OCI-LY3 (cell line): ENCODE measurements around the gene PTPN3.
A peak's percentile ranks its signal among the peaks of the same experiment; 100 is the strongest.

Experiments used
- H2AFZ ChIP-seq: fragments of 200-600, 300-600 bp; shearing (Covaris generic); 2 replicates; pipeline ENCODE4 v1.6.0; 2014; ENCODE audit warnings: antibody characterized with exemption, low read depth, low read length
- H3K27ac ChIP-seq: fragments of 200-600, 300-600 bp; sonication (generic); 2 replicates; pipeline ENCODE4 v1.5.1; 2014; ENCODE audit warnings: mild to moderate bottlenecking, low read length, moderate library complexity, mixed read lengths
- H3K27me3 ChIP-seq: fragments of 200-600, 300-600 bp; sonication (generic); 2 replicates; pipeline ENCODE4 v1.6.1; 2014; ENCODE audit warnings: low read depth, low read length, mixed read lengths
- H3K36me3 ChIP-seq: fragments of 200-600, 300-600 bp; sonication (generic); replicated peaks from 2 replicates; pipeline ENCODE3; 2014; ENCODE audit warnings: low read depth, low read length, mixed read lengths
- H3K4me1 ChIP-seq: fragments of 300-600, 200-600 bp; sonication (generic); 2 replicates; pipeline ENCODE4 v1.6.1; 2014; ENCODE audit warnings: low read length, mixed read lengths
- H3K4me2 ChIP-seq: fragments of 200-600, 300-600 bp; sonication (generic); 2 replicates; pipeline ENCODE4 v1.6.1; 2014; ENCODE audit warnings: low read length, mixed read lengths
- H3K4me3 ChIP-seq: fragments of 300-600, 200-600 bp; sonication (generic); 2 replicates; pipeline ENCODE4 v1.5.1; 2014; ENCODE audit warnings: antibody characterized with exemption, mild to moderate bottlenecking, low read length, moderate library complexity
- H3K79me2 ChIP-seq: fragments of 300-600, 200-600 bp; shearing (Covaris generic); 2 replicates; pipeline ENCODE4 v1.6.1; 2014; ENCODE audit warnings: mild to moderate bottlenecking, low read length, mixed read lengths
- H3K9ac ChIP-seq: fragments of 300-600, 200-600 bp; shearing (Covaris generic); 2 replicates; pipeline ENCODE4 v1.6.0; 2014; ENCODE audit warnings: mild to moderate bottlenecking, low read length, moderate library complexity
- H3K9me3 ChIP-seq: fragments of 200-600, 300-600 bp; shearing (Covaris generic); 2 replicates; pipeline ENCODE4 v1.6.1; 2014; ENCODE audit warnings: low read length, mixed read lengths; ENCODE audit not compliant: insufficient read depth
- H4K20me1 ChIP-seq: fragments of 200-600, 300-600 bp; sonication (generic); 2 replicates; pipeline ENCODE4 v1.6.1; 2016; ENCODE audit warnings: low read length, mixed read lengths; ENCODE audit not compliant: insufficient read depth
- EZH2phosphoT487 ChIP-seq: fragments of 200-600 bp; shearing (Covaris generic); IDR thresholded peaks from 2 replicates; pipeline ENCODE4 v1.6.1; 2018; ENCODE audit warnings: antibody characterized with exemption, mixed run types, low read depth
- TF ChIP-seq, protein P1 (sequence below): fragments of 200-600, 300-600 bp; sonication (generic); IDR thresholded peaks from 2 replicates; pipeline ENCODE4 v1.5.1; 2014; ENCODE audit warnings: antibody characterized with exemption, low read length, low read depth

PTPN3 gene

GRCh38 chr9:109471475-109472393 lies 26.4 kb downstream of the PTPN3 start:
- H3K36me3 ChIP-seq, result no peaks in the 10 kb centered on the region
- H3K9ac ChIP-seq, result no peak overlapping the region
- peaks cover 14% of the 10 kb centered on the region for H3K27me3 ChIP-seq
- H4K20me1 ChIP-seq, result no peaks in the 10 kb centered on the region
- TF ChIP-seq, protein P1, sequence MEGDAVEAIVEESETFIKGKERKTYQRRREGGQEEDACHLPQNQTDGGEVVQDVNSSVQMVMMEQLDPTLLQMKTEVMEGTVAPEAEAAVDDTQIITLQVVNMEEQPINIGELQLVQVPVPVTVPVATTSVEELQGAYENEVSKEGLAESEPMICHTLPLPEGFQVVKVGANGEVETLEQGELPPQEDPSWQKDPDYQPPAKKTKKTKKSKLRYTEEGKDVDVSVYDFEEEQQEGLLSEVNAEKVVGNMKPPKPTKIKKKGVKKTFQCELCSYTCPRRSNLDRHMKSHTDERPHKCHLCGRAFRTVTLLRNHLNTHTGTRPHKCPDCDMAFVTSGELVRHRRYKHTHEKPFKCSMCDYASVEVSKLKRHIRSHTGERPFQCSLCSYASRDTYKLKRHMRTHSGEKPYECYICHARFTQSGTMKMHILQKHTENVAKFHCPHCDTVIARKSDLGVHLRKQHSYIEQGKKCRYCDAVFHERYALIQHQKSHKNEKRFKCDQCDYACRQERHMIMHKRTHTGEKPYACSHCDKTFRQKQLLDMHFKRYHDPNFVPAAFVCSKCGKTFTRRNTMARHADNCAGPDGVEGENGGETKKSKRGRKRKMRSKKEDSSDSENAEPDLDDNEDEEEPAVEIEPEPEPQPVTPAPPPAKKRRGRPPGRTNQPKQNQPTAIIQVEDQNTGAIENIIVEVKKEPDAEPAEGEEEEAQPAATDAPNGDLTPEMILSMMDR, result no peak
- no peak for TF ChIP-seq EZH2phosphoT487
- no peaks in the 10 kb centered on the region for H3K9me3 ChIP-seq
- H3K4me2 ChIP-seq, result no peak overlapping the region
- H2AFZ ChIP-seq, result no peak overlapping the region
- no peaks in the 10 kb centered on the region; the same call in 1 of the 2 replicates for H3K4me1 ChIP-seq
- no peaks in the 10 kb centered on the region for H3K79me2 ChIP-seq
- H3K4me3 ChIP-seq, result no peak overlapping the region
- H3K27ac ChIP-seq, result no peak overlapping the region

DNA sequence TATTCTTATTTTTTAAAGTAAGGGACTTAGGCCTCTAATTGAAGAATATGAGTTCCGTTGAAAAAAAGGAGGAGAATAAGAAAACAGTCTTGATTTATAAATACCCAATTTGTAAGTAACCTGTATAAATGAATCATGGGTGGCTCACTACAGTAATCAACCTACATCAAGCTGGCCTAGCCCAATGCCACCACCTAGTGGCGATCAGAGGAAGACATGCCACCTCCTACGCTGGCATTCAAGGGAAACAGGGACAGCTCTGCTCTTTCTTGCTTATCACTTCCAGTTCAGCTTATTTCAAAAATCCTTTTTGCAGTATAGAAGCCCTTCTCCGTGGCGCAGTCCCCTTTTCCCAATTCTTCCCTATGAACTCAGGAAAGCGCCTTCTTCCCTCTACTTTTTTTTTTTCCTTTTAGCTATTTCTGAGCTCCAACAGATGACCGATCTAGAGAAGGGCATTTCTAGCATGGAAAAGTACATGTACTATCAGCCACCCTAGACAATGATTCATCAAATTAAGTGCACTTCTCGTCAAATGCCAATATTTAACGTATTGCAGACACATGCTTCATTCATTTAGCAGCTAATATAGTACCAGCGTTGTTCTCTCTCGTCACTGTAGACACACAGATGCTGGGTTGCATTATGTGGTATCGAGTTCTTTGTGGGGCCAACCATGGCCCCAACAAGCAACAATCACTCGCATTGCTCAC lies 28.3 kb downstream of the PTPN3 start:
- Histone ChIP-seq H3K27me3 (peaks cover 14% of the 10 kb centered on the region), H3K4me1 (no peaks in the 10 kb centered on the region), H3K4me2 (no peak overlapping the region), H2AFZ (no peak overlapping the region), H3K9ac (no peak overlapping the region), H3K36me3 (no peaks in the 10 kb centered on the region), H4K20me1 (no peaks in the 10 kb centered on the region), H3K4me3 (no peak overlapping the region), H3K9me3 (no peaks in the 10 kb centered on the region), H3K27ac (no peak overlapping the region), H3K79me2 (no peaks in the 10 kb centered on the region)
- no peak for TF ChIP-seq EZH2phosphoT487
- TF ChIP-seq, protein P1, result peak; percentile 94

DNA sequence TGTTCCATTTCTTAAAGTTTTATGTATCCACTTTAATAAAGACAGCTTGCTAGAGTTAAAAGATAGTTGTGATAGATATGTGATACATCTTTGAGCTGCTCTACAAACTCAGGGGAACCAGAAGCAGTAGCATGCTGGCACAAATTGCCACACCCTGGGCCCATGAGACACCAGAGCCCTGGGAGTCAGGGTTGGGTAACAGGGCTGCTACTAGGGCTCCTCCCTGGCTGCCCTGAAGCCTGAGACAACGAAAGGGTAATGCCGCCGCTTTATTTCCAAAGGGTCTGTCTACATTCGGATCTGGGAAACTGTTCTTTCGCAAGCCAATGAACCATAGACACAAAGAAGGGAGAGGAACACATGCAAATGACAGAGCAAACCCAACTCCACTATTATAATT lies 29.2 kb downstream of the PTPN3 start:
- no peaks in the 10 kb centered on the region for H3K36me3 ChIP-seq
- H3K79me2 ChIP-seq, result no peaks in the 10 kb centered on the region
- H3K4me2 ChIP-seq, result no peak overlapping the region
- H3K9ac ChIP-seq, result no peak overlapping the region
- H3K4me1 ChIP-seq, result peaks cover 2% of the 10 kb centered on the region
- H3K4me3 ChIP-seq, result no peak overlapping the region
- no peak overlapping the region for H3K27ac ChIP-seq
- H3K27me3 ChIP-seq, result peaks cover 18% of the 10 kb centered on the region
- H2AFZ ChIP-seq, result no peak overlapping the region
- TF ChIP-seq, protein P1, result no peak
- TF ChIP-seq EZH2phosphoT487, result no peak
- H4K20me1 ChIP-seq, result no peaks in the 10 kb centered on the region
- H3K9me3 ChIP-seq, result no peaks in the 10 kb centered on the region

DNA sequence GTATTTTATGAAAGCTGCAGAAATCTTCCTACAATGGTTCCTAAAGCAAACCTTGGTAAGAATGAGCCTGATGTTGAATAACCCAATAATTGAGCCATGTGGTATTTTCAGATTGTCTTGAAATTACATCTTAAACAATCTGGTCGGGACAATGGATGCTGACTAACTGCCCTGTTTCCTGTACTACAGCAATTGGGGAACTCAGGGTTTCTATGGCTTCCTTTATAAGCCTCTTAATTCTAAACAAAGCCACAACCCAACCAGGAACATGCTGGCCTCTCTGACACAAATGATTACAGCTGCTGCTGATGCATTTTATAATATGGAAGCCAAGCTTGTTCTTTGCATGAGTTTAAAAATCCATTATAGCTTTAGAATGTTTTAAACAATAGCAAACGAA lies 30.2 kb downstream of the PTPN3 start:
- peaks cover 10% of the 10 kb centered on the region for H3K4me1 ChIP-seq
- H3K9ac ChIP-seq, result no peak overlapping the region
- no peak overlapping the region for H2AFZ ChIP-seq
- H3K36me3 ChIP-seq, result no peaks in the 10 kb centered on the region
- peaks cover 19% of the 10 kb centered on the region for H3K27me3 ChIP-seq
- H3K9me3 ChIP-seq, result no peaks in the 10 kb centered on the region
- H3K27ac ChIP-seq, result no peak overlapping the region
- no peaks in the 10 kb centered on the region for H3K79me2 ChIP-seq
- no peak overlapping the region for H3K4me3 ChIP-seq
- TF ChIP-seq EZH2phosphoT487, result no peak
- TF ChIP-seq, protein P1, result no peak
- H3K4me2 ChIP-seq, result no peak overlapping the region
- no peaks in the 10 kb centered on the region for H4K20me1 ChIP-seq
